Inflammatory macrophage (primary cell): Measurements from ENCODE around the gene ZNF813.
"Not testable (repeated sequence)": the region's sequence is repeated elsewhere in the genome, so short reads cannot be mapped to it uniquely, and the experiment has no call there.

Experiments used
- DNase-seq, 2 donors: peaks; one replicate each; pipeline ENCODE4 v3.0.0-alpha.2; 2020 to 2022
- total RNA-seq, 18 experiments: gene quantifications; one replicate each; lab custom pipeline; 2026; ENCODE audit warnings: mixed read lengths in 6 of 18, inconsistent platforms in 2 of 18; lab: John Stamatoyannopoulos, UW

Gene ZNF813
- 2.8 to 24.4 (median 15.3) reads per million in 18 experiments for total RNA-seq

DNA sequence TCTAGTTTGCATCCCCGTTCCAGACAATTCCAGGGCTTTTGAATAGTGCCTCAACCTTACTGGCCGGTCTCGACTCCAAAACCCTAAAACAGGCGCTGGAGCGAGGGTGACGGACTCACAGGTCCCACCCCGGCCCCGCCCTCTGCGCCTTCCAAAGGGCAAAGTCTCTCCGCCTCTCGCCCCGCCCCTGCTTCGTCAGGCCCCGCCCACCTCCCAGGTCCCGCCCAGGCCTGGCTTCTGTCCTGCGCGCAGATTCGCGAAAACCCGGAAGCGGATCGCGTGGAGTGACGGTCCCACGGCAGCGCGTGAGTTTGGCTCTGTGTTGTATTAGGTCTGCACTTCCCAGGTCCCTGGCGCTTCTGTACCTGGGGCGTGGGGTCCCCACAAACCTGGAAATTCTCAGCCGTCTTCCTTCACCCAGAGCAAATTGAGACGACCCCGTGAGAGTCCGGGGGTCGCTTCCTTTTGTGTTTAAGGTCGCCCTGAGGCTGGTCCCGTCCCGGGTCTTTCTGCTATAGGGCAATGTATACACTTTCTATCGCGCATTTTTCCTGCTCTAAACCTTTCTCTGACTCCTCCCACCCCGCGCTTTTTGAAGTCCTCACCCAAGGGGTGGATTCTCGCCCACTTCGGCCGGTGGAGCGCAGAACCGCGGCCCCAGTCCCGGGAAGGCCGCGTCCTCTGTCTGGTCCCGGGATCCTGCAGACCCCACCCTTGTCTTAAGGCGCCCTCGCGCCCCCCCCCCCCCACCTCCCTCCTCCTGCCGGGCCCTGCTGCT lies at the start of gene ZNF813:
TSS of gene ZNF813 (plus strand) at position 249 of the 778 bp plus-strand sequence. CDS start 16,090 bp downstream, outside the sequence.
- peak; percentile 93 to 95 for DNase-seq

DNA sequence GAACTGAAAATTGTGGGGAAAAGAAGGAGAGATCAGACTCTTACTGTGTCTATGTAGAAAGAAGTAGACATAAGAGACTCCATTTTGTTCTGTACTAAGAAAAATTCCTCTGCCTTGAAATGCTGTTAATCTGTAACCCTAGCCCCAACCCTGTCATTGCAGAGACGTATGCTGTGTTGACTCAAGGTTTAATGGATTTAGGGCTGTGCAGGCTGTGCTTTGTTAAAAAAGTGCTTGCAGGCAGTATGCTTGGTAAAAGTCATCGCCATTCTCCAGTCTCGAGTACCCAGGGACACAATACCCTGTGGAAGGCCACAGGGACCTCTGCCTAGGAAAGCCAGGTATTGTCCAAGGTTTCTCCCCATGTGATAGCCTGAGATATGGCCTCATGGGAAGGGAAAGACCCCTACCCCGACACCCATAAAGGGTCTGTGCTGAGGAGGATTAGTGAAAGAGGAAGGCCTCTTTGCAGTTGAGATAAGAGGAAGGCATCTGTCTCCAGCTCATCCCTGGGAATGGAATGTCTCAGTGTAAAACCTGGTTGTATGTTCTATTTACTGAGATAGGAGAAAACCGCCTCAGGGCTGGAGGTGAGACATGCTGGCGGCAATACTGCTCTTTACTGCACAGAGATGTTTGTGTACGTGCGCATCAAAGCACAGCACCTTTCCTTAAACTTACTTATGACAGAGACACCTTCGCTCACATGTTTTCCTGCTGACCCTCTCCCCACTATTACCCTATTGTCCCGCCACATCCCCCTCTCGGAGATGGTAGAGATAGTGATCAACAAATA lies 46.8 kb upstream of the ZNF813 start:
- not testable (repeated sequence) for DNase-seq

GRCh38 chr19:53422551-53422950 lies 45.0 kb upstream of the ZNF813 start:
- no peak for DNase-seq

GRCh38 chr19:53423074-53423473 lies 44.5 kb upstream of the ZNF813 start:
- DNase-seq = not testable (repeated sequence)

DNA sequence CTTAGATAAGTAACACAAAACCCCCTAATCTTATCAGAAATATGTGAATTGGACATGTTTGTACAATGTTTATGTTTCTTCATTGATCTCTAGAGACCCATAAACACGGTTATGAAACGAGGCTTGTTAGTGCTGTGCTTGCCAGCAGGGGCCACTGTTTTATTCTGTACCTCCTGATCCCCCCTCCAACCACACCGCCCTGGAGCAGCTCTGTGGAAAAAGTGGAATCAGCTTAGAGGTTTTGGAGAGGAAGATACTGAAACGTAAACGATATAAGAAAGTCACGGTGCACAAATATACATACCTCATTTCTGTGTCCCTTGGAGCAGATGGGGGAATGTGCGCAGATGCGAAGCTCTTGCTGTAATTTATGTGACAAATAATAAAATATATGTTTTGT lies 43.9 kb upstream of the ZNF813 start:
- not testable (repeated sequence) for DNase-seq

- peak; percentile 77 to 83 for DNase-seq
These were observed 42.5 kb upstream of the ZNF813 start for GRCh38 chr19:53424968-53425597.

DNA sequence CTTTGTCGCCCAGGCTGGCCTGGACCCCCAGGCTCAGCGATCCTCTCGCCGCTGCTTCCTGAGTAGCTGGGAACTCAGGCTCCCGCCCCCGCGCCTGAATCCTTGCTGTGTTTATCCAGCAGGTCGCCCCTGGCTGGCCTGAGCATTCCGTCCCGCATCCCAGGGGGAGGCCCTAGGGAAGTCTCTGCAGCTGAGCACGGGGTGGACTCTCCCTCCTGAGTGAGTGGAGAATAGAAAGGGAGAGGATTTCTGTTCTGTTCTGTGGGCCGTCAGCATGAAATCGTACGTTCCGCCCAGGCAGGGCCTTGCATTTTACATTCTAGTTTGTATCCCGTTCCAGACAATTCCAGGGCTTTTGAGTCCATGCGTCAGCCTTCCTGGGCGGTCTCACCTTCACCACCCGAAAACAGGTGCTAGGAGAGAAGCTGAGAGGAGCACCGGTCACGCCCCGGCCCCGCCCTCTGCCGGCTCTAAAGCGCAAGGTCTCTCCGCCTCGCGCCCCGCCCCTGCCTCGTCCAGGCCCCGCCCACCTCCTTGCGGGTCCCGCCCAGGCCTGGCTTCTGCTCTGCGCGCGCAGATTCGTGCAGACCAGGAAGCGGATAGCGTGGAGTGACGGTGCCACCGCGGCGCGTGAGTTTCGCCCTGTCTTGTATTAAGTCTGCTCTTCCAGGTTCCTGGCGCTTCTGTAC lies 36.0 kb upstream of the ZNF813 start, which contains the start of gene ZNF761:
TSS of gene ZNF761 (plus strand) at position 586 of the 689 bp plus-strand sequence. CDS start 15,285 bp downstream, outside the sequence.
- peak; percentile 95 for DNase-seq

DNA sequence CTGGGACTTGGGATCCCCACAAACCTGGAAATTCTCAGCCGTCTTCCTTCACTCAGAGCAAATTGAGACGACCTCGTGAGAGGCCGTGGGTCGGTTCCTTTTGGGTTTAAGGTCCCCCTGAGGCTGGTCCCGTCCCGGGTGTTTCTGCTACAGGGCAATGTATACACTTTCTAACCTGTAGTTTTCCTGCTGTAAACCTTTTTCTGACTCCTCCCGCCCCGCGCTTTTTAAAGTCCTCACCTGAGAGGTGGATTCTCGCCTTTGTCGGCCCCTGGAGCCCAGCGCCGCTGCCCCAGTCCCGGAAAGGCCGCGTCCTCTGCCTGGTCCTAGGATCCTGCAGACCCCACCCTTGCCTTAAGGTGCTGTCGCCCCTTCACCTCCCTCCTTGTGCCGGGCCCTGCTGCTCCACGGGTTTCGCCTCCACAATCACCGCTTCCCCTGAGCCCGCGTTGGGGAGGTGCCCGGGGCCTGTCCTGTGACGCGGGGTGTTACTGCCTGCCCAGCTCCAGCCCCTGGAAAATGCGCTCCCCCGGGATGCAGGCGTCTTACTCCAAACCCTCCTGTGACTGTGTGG lies 35.4 kb upstream of the ZNF813 start:
- DNase-seq = peak; percentile 17 to 34

- DNase-seq = not testable (repeated sequence)
These were observed 23.7 kb upstream of the ZNF813 start for GRCh38 chr19:53443809-53444208.

- not testable (repeated sequence) for DNase-seq
These were observed 20.3 kb upstream of the ZNF813 start for GRCh38 chr19:53447196-53447595.

DNA sequence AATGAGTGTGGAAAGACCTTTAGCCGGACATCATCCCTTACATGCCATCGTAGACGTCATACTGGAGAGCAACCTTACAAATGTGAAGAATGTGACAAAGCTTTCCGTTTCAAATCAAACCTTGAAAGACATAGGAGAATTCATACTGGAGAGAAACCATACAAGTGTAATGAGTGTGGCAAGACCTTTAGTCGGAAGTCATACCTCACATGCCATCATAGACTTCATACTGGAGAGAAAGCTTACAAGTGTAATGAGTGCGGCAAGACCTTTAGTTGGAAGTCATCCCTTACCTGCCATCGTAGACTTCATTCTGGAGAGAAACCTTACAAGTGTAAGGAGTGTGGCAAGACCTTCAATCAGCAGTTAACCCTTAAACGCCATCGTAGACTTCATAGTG lies 11.7 kb upstream of the ZNF813 start:
- DNase-seq = no peak

GRCh38 chr19:53460131-53460721 lies 7.3 kb upstream of the ZNF813 start:
- not testable (repeated sequence) for DNase-seq

GRCh38 chr19:53461866-53462265 lies 5.7 kb upstream of the ZNF813 start:
- no peak for DNase-seq

DNA sequence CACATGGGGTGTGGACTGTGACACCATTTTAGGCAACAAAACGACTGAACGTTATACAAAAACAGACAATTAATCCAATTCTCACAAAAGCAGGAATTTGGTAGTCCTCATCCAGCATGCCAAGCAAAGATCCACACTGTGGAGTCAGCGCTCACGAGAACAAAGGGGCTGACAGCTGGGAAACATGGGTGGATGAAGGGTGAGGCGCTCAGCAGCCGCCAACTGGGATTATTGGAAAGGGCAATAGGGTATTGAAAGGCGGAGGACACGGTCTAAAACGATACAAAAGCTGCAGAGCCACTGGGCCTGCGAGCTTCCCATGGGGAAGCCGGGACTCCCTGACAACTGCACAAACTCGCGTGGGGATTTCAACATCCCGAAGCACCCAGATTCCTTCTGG lies 4.7 kb upstream of the ZNF813 start:
- DNase-seq = no peak

DNA sequence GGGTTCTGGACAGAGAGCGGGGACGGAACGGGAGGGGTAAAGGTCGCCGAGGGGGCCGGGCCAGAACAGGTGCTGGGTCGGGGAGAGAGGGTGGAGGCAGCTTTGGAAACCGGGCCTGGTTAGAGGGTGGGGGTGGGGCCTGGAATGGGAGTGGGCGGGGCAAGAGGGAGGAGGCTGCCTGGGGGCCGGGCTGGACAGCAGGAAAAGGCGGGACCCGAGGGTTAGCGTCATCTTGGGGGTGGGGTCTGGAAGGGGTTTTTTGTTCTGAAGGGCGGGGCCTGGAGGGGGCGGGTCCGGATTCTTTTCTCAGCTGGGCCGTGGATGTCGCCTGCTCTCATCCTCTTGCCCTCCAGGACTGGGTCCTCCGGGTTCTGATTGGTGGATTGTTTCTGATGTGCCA lies 4.3 kb upstream of the ZNF813 start:
- DNase-seq = no peak

- peak in 1 of 2 donors; percentile 11 for DNase-seq
These were observed 628 bp upstream of the ZNF813 start for GRCh38 chr19:53466726-53467484.

- not testable (repeated sequence) for DNase-seq
These were observed 1.1 kb downstream of the ZNF813 start for GRCh38 chr19:53468628-53469027.

DNA sequence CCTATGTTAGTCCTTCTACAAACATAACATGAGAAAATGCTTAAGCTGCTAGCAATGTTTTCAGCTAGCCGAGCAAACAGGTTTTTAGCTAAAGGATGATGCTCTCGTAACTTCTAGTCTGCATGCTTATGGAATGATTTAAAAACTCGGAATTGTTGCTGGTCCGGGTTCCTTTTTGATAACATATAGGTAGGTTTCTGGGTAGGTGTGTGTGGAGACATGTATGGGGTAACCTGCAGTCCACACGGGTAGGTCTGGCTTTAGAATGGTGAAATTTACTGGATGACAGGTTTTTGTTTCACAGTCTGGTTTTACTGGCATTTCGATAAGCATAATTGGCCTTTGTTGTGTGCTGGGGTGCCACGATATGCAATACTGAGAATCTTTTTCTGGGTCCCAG lies 4.4 kb downstream of the ZNF813 start:
- DNase-seq = no peak

- DNase-seq = peak in 1 of 2 donors; percentile 5
These were observed 7.3 kb downstream of the ZNF813 start for GRCh38 chr19:53474832-53475231.

- not testable (repeated sequence) for DNase-seq
These were observed 7.9 kb downstream of the ZNF813 start for GRCh38 chr19:53475470-53475869.

GRCh38 chr19:53483751-53484150 lies 16.2 kb downstream of the ZNF813 start:
- not testable (repeated sequence) for DNase-seq
